GM20431 (cell line): ENCODE results near the gene NME7.
"Not testable (repeated sequence)": the region's sequence is repeated elsewhere in the genome, so short reads cannot be mapped to it uniquely, and the experiment has no call there.

Source experiments
- in situ Hi-C: fragments of 300-500 bp; cut with MseI, MboI; formaldehyde crosslinking; loops from one replicate; pipeline ENCODE4 v1.15.0; 2020; ENCODE audit warnings: low sequenced_read_pairs; ENCODE audit not compliant: unreplicated experiment

The NME7 gene

GRCh38 chr1:169309178-169310166 is 58.1 kb downstream of the NME7 start:
- in situ Hi-C loops, result no loop called here

GRCh38 chr1:169308313-169309039 is 59.1 kb downstream of the NME7 start:
- in situ Hi-C loops, result no loop called here

GRCh38 chr1:169307176-169307575 is 60.4 kb downstream of the NME7 start:
- in situ Hi-C loops, result no loop called here

- in situ Hi-C loops, result no loop called here
These were observed 61.6 kb downstream of the NME7 start for GRCh38 chr1:169305948-169306347.

GRCh38 chr1:169305356-169305755 is 62.2 kb downstream of the NME7 start:
- in situ Hi-C loops, result no loop called here

- in situ Hi-C loops, result no loop called here
These were observed 66.7 kb downstream of the NME7 start for GRCh38 chr1:169300854-169301253.

- in situ Hi-C loops, result no loop called here
These were observed 69.2 kb downstream of the NME7 start for GRCh38 chr1:169298441-169298840.

- in situ Hi-C loops, result no loop called here
These were observed 71.8 kb downstream of the NME7 start for GRCh38 chr1:169295846-169296245.

- in situ Hi-C loops, result no loop called here
These were observed 72.2 kb downstream of the NME7 start for GRCh38 chr1:169295425-169295824.

- in situ Hi-C loops, result no loop called here
These were observed 78.6 kb downstream of the NME7 start for GRCh38 chr1:169289016-169289415.

GRCh38 chr1:169288011-169288414 is 79.6 kb downstream of the NME7 start:
- in situ Hi-C loops, result no loop called here

GRCh38 chr1:169287280-169287679 is 80.3 kb downstream of the NME7 start:
- in situ Hi-C loops, result no loop called here

- in situ Hi-C loops, result not testable (repeated sequence)
These were observed 86.0 kb downstream of the NME7 start for GRCh38 chr1:169281562-169281961.

GRCh38 chr1:169271098-169271497 is 96.5 kb downstream of the NME7 start:
- in situ Hi-C loops, result no loop called here

- in situ Hi-C loops, result no loop called here
These were observed 101.5 kb downstream of the NME7 start for GRCh38 chr1:169266133-169266532.

GRCh38 chr1:169263059-169263458 is 104.5 kb downstream of the NME7 start:
- in situ Hi-C loops, result no loop called here

GRCh38 chr1:169261884-169262283 is 105.7 kb downstream of the NME7 start:
- in situ Hi-C loops, result no loop called here

GRCh38 chr1:169260478-169261151 is 107.0 kb downstream of the NME7 start:
- in situ Hi-C loops, result no loop called here

- in situ Hi-C loops, result no loop called here
These were observed 107.8 kb downstream of the NME7 start for GRCh38 chr1:169259816-169260215.

- in situ Hi-C loops, result no loop called here
These were observed 116.8 kb downstream of the NME7 start for GRCh38 chr1:169250795-169251194.

- in situ Hi-C loops, result no loop called here
These were observed 117.6 kb downstream of the NME7 start for GRCh38 chr1:169250022-169250421.
